CD4-positive, alpha-beta T cell treated with Interleukin-12 subunit alpha and Interleukin-12 subunit beta, for 1 hour (primary cell): ENCODE data around the gene L3MBTL4.
"Not testable (repeated sequence)": the region's sequence is repeated elsewhere in the genome, so short reads cannot be mapped to it uniquely, and the experiment has no call there.

ENCODE experiments used
- DNase-seq: peaks from one replicate; pipeline ENCODE4 v3.0.0-alpha.2; 2020

The L3MBTL4 gene

DNA sequence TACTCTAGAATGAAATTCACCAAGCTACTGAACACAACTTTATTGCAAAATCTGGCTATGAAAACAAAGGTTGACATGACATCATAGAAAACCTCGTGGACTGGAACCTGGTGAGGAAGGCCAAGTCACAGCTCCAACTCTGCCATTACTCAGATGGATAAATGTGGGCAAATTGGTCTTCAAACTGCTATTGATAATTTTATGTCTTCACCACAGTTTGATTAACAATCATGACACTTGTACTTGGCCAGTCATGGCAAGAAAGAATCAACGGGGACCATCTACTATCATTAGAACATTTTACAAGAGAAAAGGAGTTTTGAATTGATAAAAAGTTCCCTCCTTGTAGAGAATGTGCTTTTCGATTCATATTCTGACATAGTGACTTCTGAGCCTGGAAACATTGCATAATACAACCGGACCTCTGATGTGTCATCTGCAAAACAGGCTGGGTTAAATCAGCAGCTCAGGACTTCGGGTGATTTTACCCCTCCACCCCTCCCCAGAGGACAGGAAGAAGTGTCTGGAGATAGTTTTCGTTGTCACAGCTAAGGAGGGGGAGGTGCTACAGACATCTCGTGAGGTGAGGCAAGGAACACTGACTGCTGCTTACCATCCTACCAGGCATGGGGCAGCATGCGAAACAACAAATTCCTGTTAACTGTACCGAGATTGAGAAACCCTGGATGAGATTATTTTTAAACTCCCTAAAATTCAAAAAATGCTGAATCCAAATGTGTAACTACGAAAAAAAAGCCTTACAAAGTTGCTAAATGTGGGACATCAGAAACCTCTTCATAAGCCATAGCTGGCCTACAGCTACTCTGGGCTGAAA is 8.4 kb downstream of the L3MBTL4 start:
- DNase-seq: no peak

DNA sequence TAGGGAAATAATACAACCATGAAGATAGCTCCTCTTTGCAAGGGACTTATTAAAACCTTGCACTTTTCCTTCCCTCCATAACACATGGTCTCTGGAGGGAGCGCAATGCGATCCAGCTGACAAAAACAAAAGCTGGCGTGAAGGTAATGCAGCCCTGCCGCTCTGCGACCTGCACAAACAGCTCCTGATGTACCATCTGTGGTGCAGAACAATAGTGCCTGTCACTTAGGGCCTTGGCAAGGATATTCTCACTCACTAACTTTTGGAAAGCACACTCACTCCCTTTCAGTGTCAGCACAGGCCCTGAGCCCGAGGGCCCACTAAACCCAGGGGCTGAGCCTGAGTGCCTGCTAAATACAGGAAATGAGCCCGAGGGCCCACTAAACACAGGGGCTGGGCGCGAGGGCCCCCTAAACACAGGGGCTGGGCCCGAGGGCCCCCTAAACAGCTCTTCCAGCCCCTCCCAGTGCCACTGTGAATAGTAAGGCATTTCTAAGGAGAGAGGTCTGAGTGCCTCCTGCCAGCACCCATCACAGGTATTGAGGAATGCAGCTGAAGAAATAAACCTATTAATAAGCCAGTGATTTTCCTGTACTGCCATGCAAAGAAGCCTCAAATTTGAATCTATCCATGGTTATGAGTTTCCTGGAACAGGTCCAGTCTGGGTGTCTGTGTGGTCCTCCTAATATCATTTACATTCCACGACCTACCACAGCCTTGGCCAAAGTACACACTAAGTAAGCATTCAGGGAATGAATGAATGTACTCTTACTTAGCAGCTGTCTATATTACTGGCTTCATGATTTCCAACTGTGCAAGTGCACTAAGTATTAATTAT is 9.3 kb downstream of the L3MBTL4 start:
- DNase-seq: no peak

DNA sequence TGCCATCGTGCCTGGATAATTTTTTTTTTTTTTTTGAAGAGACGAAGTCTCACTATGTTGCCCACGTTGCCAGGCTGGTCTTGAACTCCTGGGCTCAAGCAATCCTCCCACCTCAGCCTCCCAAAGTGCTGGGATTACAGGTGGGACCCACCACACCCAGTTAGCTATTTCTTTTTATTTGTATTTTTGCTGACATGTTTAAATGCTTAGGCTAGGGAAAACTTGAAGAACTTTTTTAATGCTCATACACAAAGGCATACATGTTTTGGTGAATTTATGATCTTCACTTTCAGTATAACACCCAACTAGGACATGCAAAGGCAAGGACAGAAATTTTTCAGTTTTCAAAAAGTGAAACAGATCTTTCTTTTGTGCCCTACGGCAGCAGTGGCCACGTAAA is 9.9 kb downstream of the L3MBTL4 start:
- DNase-seq: no peak

DNA sequence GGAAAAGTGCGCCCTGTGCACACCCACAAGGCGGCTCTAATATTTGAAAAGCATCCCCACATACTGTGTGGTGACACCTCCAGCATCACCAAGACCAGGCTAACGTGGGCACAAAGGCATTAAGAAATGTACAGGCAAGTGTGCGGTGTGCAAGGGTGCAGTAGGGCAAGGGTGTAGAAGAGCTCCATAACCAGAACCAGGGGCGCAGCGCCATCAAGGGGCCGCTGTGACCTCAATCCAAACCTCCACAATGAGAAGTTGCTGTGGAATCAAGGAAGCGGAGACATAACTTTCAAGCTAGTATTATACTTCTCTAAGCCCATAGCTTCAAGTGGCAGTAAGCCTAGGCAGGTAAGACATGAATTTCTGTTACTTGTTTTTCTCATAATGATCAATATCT is 13.0 kb downstream of the L3MBTL4 start:
- DNase-seq: no peak

DNA sequence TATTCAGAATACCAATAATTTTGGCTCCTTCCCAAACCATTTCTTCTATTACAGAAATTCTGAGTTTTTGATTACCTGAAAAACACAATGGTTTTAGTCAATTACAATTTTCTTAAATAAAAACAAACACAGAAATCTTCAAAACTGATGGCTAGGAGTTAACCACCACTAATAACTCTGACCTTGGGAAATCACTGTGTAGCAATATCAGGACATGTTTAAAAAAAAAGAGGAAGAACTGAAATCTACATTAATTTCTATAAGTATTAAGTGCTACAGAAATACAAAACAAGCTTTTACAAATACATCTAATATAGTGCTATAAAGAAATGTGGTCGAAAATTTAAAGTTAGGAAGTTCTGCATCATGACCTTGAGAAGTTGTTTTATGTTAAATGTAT is 14.9 kb downstream of the L3MBTL4 start:
- DNase-seq: no peak

DNA sequence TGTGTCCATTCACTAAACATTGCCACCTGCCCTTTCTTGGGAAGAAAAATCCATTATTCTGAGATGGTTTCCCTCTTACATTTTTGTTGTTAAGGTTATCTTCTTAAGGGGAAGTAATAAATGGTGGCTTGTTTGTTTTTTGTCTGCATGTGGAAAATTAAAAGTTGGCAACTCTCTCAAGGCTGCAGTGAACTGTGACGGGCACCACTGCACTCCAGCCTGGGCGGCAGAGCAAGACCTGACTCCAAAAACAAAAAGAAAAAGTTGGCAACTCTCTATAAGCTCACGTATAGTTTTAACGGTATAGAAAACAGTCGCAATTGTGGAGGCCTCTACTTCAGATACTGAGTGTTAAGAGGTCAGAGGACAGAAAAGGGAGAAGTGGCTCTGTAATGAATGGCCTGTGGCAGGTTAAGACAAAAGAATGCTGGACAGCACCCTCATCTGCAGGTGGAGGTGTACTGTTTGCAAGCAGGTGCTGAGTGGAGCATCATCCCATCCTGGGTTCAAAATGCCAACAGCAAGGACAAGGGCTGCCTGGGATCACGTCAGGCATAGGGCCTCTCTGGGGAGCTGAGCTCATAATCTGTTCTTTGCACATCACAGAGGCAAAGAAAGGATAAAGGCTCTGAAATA is 16.7 kb downstream of the L3MBTL4 start:
- DNase-seq: no peak

DNA sequence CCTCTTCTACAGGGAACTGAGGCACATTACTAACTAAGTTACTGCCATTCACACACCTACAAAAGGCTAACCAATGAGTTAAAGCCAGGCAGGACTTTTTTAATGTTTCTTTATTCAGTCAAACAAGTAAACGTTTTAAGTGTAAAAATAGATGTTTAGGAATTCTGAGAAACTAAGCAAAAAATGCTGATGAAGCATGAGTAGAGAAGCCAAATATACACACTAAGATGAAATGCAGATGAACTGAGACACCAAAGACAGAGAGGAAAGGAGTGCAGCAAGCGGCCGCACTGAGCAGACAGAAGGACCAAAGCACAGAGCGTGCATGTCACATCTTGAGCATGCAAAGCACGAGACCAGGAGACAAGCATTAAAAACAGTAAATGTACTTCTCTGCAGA is 17.9 kb downstream of the L3MBTL4 start:
- no peak for DNase-seq

DNA sequence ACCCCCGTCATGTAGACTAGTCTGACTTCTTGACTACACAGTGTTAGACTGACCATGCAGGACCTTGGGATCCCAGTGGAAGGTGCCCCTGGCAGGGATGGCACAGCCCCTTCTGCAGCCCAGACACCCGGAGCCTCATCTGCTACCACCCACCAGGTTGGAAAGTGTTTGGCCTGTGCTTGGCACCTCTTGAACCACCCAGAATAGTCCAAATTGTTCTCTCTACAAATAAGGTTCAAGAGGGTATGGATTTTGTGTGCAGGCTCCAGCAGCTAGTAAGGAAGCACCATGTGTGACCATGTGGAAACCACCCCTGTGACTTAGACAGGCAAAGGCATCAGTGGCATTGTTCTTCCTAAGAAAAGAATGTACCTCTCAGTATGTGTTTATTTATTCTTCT is 18.4 kb downstream of the L3MBTL4 start:
- no peak for DNase-seq

DNA sequence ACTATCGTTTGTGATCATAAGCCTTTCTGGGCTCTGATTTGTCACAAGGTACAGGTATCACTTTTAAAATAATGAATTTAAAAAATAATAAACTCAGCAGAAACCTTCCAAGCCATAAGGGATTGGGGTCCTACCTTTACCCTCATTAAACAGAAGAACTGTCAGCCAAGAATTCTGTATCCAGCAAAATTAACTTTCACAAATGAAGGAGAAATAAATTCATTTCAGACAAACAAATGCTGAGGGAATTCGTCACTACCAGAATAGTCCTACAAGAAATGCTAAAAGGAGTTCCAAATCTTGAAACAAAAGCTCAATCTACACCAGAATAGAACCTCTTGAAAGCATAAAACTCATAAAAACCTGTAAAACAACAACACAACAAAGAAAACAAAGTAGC is 25.7 kb downstream of the L3MBTL4 start:
- no peak for DNase-seq

DNA sequence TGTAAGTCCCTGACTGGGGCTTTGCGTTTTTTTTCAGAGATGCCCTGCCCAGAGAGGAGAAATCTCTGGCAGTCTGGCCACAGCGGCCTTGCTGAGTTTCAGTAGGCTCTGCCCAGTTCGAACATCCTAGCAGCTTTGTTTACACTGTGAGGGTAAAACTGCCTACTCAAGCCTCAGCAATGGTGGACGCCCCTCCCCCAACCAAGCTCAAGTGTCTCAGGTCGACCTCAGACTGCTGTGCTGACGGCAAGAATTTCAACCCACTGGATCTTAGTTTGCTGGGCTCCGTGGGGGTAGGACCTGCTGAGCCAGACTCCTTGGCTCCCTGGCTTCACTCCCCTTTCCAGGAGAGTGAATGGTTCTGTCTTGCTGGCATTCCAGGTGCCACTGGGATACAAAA is 31.7 kb downstream of the L3MBTL4 start:
- DNase-seq: no peak

DNA sequence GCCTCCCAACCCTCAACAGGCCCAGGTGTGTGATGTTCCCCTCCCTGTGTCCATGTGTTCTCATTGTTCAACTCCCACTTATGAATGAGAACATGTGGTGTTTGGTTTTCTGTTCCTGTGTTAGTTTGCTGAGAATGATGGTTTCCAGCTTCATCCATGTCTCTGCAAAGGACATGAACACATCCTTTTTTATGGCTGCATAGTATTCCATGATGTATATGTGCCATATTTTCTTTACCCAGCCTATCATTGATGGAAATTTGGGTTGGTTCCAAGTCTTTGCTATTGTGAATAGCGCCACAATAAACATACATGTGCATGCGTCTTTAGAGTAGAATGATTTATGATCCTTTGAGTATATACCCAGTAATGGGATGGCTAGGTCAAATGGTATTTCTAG is 37.2 kb downstream of the L3MBTL4 start:
- not testable (repeated sequence) for DNase-seq

DNA sequence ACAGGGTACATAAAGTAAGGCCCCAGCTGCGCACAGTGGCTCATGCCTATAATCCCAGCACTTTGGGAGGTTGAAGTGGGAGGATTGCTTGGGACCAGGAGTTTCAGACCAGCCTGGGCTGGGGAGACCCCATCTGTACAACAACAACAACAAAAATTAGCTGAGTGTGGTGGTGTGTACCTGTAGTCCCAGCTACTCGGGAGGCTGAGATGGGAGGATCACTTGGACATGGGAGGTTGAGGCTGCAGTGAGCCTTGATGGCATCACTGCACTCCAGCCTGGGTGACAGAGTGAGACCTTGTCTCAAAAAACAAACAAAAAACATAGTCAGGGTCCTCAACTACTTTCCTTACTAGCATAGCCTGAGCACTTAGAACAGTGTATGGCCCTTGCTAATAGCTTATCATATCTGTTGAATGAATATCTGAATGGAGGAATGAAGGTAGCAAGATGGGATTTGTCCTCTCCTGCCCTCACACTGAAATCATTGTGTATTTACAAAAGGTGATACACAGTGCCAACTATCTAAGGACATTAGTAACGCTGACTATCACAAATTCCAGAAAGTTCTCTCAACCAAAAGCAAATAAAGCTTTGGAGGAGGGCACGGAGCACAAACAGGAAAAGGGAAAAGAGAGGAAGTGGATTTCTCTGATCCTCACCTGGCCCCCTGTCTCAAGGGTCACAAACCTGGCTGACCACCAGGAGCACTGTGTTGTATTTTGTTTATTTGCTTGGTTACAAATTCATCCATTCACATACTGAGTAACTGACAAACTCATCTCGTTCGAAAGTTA is 38.1 kb downstream of the L3MBTL4 start:
- DNase-seq: no peak

DNA sequence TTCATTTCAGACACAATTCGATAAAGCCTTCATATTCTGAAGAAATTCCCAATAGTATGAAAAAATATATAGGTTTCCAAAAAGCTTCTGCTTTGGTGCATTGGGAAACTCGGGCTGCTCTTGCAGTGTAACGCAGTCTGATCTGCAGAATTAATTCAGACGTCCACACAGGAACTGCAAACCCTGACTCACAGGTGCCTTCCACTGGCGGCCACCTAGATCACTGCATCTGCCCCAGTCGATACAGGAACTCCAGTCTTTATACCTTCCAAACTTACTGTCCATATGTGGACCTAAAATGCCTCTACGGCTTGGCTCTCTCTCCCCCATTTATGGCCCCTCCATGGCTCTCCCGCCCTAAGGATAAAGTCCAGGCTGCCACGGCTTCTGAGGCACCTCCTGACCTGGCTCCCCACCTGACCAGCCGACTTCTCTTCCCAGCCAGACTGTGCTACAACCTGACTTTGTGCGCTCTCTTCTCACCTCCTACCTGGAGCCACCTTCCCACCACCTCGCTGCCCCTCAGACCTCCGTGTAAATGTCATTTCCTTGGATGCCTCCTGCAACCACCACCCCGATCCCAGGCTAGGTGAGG is 39.7 kb downstream of the L3MBTL4 start:
- no peak for DNase-seq

DNA sequence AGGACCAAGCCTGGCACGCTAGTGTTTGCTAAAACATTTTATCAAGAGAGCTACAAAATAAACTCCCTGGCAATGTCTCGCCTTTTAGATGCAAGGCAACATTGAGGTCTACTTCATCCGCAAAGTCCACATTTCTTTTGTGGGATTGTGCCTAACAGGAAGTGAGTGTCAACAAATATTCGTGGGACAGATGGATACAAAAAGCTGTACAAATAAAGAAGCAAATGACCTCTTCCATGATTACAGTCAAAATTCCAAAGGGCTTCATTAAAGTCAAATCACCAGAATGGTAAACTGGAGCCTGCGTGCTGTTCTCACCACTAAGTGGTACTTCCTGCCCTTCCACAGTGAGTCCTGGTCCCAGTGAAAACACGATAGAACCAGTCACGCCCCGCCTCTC is 40.4 kb downstream of the L3MBTL4 start:
- no peak for DNase-seq

DNA sequence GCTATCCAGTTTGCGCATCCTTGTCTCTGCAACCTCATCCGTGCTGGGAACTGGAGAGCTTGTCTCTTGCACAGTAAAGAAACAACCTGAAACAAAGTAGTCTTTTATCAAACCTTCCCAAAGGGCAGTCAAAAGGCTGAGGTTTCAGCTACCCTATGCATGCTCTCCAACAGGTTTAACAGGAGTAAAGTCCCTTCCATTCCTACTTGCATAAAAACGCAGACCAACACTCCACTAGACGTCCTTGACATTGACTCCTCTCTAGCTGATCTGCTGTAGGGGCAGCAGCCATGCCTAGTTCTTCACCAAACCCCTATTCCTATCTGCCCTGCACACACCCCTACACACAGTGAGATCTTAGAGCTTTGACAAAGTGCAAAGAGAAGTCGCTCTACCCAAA is 41.5 kb downstream of the L3MBTL4 start:
- DNase-seq: no peak

DNA sequence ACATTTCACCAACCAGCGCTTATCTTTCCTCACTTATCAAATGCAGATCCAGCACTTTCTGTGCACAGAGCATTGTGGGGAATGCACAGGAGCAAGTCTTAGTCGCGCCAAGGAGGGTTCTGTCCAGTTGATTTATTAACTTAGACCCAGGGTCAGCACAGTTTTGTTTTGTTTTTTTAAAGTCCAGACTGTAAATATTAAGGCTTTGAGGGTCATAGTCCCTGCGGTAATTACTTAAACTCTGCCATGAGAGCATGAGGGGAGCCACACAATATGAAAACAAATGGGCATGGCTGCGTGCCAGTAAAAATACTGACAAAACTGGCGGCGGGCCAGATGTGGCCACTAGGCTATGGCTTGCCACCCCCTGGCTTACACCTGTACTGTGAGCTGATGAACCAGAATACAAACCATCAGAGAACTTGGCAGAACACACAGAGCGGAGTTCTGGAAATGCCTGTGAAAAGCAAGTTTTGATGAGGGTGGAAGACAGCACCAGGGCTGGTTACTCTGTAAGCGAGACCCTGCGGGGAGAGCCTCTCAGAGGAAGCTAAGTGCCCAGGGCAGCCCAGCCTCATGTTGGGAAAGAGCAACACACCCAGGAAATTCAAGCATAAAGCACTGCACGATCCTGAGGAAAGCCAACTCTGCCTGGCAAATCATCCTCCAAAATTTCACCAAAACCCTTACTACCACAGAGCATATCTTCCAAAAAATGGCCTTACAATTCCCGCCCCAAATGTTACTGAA is 43.6 kb downstream of the L3MBTL4 start:
- no peak for DNase-seq

DNA sequence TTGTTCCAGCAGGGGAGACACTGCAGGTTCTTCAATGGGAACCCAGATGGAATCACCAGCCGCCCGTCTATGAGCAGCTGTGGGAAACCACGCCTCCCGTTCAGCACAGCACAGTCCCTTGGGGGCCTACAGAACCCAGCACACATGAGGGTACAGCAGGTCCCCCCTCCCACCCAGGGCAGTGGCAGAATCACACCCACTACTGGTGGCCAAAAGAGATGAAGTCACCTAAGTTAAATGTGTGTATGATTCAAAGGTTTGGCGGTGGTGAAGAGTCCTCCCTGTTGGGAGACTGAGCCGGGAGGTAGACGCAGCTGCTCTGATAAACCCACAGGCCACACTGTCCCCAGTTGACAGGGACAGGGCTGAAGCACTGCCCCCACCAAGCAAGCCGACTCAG is 44.3 kb downstream of the L3MBTL4 start:
- DNase-seq: no peak

DNA sequence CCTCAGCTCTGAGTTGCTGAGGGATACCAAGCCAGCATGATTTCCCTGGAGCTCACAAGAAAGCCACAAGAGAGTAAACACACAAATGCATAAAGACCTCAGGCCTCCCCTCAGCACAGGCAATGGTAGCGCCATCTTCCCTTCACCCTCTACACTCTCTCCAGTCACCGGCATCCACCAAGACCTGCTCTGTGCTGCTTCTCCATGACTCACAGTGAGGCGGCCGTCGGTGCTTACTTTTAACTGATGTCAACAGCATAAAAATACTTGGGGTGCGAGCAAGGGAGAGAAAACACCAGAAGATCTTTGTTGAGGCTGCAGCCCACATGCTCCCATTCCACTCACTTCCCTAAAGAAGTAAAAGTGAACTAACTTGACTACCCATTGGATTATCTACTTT is 46.7 kb downstream of the L3MBTL4 start:
- no peak for DNase-seq

DNA sequence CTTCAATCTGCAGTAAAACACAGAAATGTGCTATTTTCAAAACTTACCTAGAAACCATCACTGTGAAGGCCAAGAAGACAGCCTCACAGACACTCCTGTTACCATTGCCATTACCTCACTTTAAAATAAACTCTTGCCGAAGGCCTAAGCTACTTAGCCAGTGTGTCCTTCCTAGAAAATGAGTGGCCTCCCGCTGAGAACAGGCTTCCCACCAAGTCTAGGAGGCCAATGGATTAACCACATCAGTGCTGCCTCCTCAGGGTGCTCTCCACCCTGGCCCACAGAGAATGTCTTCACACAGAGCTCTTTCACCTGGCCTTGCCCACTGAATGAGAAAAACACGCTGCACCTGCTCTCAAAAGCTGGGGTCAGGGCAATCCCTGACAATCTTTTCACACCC is 47.5 kb downstream of the L3MBTL4 start:
- DNase-seq: no peak

DNA sequence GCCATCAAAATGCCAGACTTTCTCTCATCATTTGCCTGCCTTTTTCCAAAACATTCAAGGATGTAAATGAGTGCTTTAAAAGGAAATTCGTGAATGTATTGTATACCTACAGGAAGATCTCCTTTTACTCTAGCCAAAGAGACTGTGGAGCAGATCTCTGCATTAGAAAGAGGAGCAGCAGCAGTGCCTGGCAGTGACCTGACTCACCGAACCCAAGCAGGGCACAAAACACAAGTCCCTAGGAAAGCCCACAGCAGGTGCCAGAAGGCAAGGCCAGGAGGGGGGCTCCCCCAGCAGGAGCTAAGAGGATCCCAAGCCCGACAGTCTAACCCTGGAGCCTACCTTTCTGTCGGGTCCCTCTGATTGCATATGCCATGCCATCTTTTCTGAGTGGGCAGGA is 47.9 kb downstream of the L3MBTL4 start:
- no peak for DNase-seq

DNA sequence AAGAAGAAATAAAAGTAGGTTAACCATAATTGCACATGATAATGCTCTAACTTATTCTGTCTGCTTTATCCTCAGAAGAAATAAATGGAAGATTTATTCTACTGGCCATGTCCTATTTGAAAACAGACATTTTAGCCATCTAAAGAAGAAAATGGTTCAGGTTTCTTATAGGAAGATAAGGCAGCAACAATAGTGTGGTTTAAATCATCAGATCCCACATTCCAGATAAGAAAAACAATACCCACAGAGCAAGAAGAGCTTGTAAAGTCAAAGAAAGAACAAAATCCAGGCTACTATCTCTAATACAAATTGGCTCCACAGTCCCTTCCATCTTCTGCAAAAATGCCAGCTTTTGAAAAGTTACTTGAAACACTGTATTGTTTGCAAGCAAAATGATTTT is 49.3 kb downstream of the L3MBTL4 start:
- DNase-seq: no peak

DNA sequence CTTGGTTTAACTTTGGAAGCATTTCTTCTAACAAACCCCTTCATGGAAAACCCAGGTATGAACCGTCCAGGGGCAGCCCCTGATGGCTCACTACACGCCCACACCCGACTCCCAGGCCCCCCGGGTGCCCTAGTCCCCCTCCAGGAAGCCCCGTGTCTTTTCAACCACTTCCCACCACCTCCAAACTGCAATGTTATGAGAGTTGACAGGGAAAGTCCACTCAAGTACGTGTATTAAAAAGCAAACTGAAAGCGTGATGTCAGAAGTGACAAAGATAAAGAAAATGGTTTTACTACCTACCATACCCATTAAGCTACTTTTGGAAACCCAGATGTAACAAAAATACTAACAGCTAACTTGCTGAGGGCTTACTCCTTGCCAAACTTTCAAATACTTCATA is 51.5 kb downstream of the L3MBTL4 start:
- no peak for DNase-seq
